DOHH2 (cell line): ENCODE data around the gene TSNAXIP1.

ENCODE experiments used
- H3F3A ChIP-seq: fragments of 200-600 bp; sonication (generic), shearing (Covaris generic); 2 replicates; pipeline ENCODE4 v1.6.0; 2016; ENCODE audit warnings: antibody characterized with exemption, mild to moderate bottlenecking; ENCODE audit not compliant: control insufficient read depth, insufficient read depth
- H3K27ac ChIP-seq: fragments of 200-600 bp; sonication (generic); 2 replicates; pipeline ENCODE4 v1.5.1; 2014; ENCODE audit warnings: low read depth, mild to moderate bottlenecking, low read length, moderate library complexity
- H3K27me3 ChIP-seq: fragments of 200-600 bp; sonication (generic); 2 replicates; pipeline ENCODE4 v1.6.1; 2014; ENCODE audit warnings: mild to moderate bottlenecking, low read length, mixed read lengths; ENCODE audit not compliant: control insufficient read depth
- H3K36me3 ChIP-seq: fragments of 200-600 bp; sonication (generic); 2 replicates; pipeline ENCODE4 v1.6.1; 2014; ENCODE audit warnings: mild to moderate bottlenecking, low read length, moderate library complexity, mixed read lengths; ENCODE audit not compliant: control insufficient read depth
- H3K4me1 ChIP-seq: fragments of 200-600 bp; sonication (generic); 2 replicates; pipeline ENCODE4 v1.6.1; 2014; ENCODE audit warnings: mild to moderate bottlenecking, low read length, mixed read lengths; ENCODE audit not compliant: control insufficient read depth
- H3K4me2 ChIP-seq: fragments of 200-600 bp; sonication (generic); 2 replicates; pipeline ENCODE4 v1.6.0; 2014; ENCODE audit warnings: mild to moderate bottlenecking, low read length, moderate library complexity
- H3K4me3 ChIP-seq: fragments of 200-600 bp; sonication (generic); 2 replicates; pipeline ENCODE4 v1.5.1; 2014; ENCODE audit warnings: mild to moderate bottlenecking, low read length, mixed read lengths
- H3K79me2 ChIP-seq: fragments of 200-600 bp; sonication (generic); 2 replicates; pipeline ENCODE4 v1.6.1; 2014; ENCODE audit warnings: mild to moderate bottlenecking, low read length, mixed read lengths; ENCODE audit not compliant: control insufficient read depth
- H3K9me2 ChIP-seq: fragments of 200-600 bp; sonication (generic); replicated peaks from 2 replicates; pipeline ENCODE4 v1.6.1; 2014; ENCODE audit warnings: mild to moderate bottlenecking, low read length, mixed read lengths; ENCODE audit not compliant: control insufficient read depth
- H3K9me3 ChIP-seq: fragments of 200-600 bp; sonication (generic); 2 replicates; pipeline ENCODE4 v1.6.1; 2014; ENCODE audit warnings: antibody characterized with exemption, low read length, mixed read lengths; ENCODE audit not compliant: control insufficient read depth, insufficient read depth
- H4K20me1 ChIP-seq: fragments of 200-600 bp; sonication (generic); 2 replicates; pipeline ENCODE4 v1.6.0; 2014; ENCODE audit warnings: low read depth, mild to moderate bottlenecking, antibody characterized with exemption, low read length, moderate library complexity; ENCODE audit not compliant: control insufficient read depth, insufficient read depth
- CTCF ChIP-seq: fragments of 200-600 bp; sonication (generic); IDR thresholded peaks from one replicate; pipeline ENCODE4 v1.5.1; 2014; ENCODE audit warnings: antibody characterized with exemption, mild to moderate bottlenecking, low read depth, low read length; ENCODE audit not compliant: poor library complexity, severe bottlenecking
- EZH2phosphoT487 ChIP-seq: fragments of 200-600 bp; sonication (generic); IDR thresholded peaks from 2 replicates; pipeline ENCODE4 v1.6.1; 2017; ENCODE audit warnings: borderline replicate concordance, mild to moderate bottlenecking, antibody characterized with exemption, low read length, moderate library complexity, mixed read lengths

Gene TSNAXIP1

DNA sequence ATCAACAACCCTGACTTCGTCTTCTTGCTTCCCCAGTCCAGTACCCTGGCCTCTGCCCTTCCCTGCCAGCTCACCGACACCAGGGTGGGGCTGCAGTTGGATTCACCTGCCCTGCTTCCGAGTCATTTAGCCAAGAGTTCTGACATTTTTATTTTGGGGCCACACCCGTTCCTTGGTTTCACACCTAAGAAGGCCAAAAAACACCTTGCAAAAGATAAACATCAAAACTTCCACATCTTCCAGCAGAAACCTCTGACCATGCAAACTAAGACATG lies 45.8 kb upstream of the TSNAXIP1 start:
- H3K4me2 ChIP-seq, result no peak overlapping the region
- H3K36me3 ChIP-seq, result no peaks in the 10 kb centered on the region
- H3F3A ChIP-seq, result no peaks in the 10 kb centered on the region
- no peaks in the 10 kb centered on the region for H3K9me3 ChIP-seq
- no peaks in the 10 kb centered on the region for H3K4me1 ChIP-seq
- TF ChIP-seq CTCF (no peak), EZH2phosphoT487 (no peak)
- no peaks in the 10 kb centered on the region for H3K79me2 ChIP-seq
- no peak overlapping the region for H3K27ac ChIP-seq
- H3K9me2 ChIP-seq, result no peaks in the 10 kb centered on the region
- no peaks in the 10 kb centered on the region for H3K27me3 ChIP-seq
- H4K20me1 ChIP-seq, result no peaks in the 10 kb centered on the region
- H3K4me3 ChIP-seq, result no peak overlapping the region

DNA sequence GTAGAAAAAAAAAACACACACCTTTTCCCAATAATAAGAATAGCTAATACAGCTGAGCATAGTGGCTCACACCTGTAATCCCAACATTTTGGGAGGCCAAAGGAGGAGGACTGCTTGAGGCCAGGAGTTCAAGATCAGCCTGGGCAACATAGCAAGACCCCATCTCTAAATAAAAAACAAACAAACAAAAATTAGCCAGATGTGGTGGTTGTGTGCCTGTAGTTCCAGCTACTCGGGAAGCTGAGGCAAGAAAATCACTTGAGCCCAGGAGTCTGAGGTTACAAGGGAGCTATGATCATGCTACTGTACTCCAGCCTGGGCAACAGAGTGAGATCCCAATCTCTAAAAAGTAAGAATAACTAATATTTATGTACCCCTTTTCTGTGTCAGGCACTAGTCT lies 44.8 kb upstream of the TSNAXIP1 start:
- no peak overlapping the region for H3K4me2 ChIP-seq
- H3K79me2 ChIP-seq, result no peaks in the 10 kb centered on the region

DNA sequence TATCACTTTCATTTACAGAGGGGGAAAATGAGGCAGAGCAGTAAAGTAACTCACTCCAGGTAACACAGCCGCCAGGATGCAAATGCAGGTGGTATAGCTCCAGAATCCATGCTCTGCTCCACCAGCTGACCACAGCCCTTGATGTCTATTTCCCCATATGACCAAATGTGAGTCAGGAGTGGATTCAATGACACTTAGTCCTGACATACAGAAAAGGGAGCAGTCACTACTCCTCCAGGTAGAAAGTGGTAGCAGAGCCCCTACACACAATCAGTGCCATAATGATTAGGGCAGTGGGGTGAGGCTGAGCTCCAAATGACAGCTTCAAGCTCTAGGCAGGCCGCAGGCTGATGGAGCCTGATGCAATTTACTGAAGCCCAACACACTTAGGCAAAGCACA lies 44.3 kb upstream of the TSNAXIP1 start:
- Histone ChIP-seq H3K4me2 (no peak overlapping the region), H3K27ac (no peak overlapping the region), H3K9me2 (no peaks in the 10 kb centered on the region), H3K36me3 (no peaks in the 10 kb centered on the region), H3K4me3 (no peak overlapping the region), H3K4me1 (no peaks in the 10 kb centered on the region), H3F3A (no peaks in the 10 kb centered on the region), H3K9me3 (no peaks in the 10 kb centered on the region), H4K20me1 (no peaks in the 10 kb centered on the region), H3K79me2 (no peaks in the 10 kb centered on the region), H3K27me3 (no peaks in the 10 kb centered on the region)
- TF ChIP-seq CTCF (no peak), EZH2phosphoT487 (no peak)

More for the DNA sequence above, 44.8 kb upstream of the TSNAXIP1 start:
- H4K20me1 ChIP-seq, result no peaks in the 10 kb centered on the region
- H3K4me3 ChIP-seq, result no peak overlapping the region
- TF ChIP-seq EZH2phosphoT487, result no peak
- TF ChIP-seq CTCF, result no peak
- no peaks in the 10 kb centered on the region for H3K27me3 ChIP-seq
- H3K36me3 ChIP-seq, result no peaks in the 10 kb centered on the region
- no peaks in the 10 kb centered on the region for H3F3A ChIP-seq
- H3K9me2 ChIP-seq, result no peaks in the 10 kb centered on the region
- H3K27ac ChIP-seq, result no peak overlapping the region
- H3K4me1 ChIP-seq, result no peaks in the 10 kb centered on the region
- no peaks in the 10 kb centered on the region for H3K9me3 ChIP-seq

- Histone ChIP-seq H3K79me2 (no peaks in the 10 kb centered on the region), H4K20me1 (no peaks in the 10 kb centered on the region), H3K9me2 (no peaks in the 10 kb centered on the region), H3K4me1 (no peaks in the 10 kb centered on the region), H3F3A (no peaks in the 10 kb centered on the region), H3K4me2 (no peak overlapping the region), H3K9me3 (no peaks in the 10 kb centered on the region), H3K27me3 (no peaks in the 10 kb centered on the region), H3K4me3 (no peak overlapping the region), H3K36me3 (no peaks in the 10 kb centered on the region), H3K27ac (no peak overlapping the region)
- TF ChIP-seq CTCF, result no peak
- no peak for TF ChIP-seq EZH2phosphoT487
Observed at GRCh38 chr16:67763066-67763465, 43.6 kb upstream of the TSNAXIP1 start.
